ENCODE measurements around the gene R3HDM2.

Gene R3HDM2

DNA sequence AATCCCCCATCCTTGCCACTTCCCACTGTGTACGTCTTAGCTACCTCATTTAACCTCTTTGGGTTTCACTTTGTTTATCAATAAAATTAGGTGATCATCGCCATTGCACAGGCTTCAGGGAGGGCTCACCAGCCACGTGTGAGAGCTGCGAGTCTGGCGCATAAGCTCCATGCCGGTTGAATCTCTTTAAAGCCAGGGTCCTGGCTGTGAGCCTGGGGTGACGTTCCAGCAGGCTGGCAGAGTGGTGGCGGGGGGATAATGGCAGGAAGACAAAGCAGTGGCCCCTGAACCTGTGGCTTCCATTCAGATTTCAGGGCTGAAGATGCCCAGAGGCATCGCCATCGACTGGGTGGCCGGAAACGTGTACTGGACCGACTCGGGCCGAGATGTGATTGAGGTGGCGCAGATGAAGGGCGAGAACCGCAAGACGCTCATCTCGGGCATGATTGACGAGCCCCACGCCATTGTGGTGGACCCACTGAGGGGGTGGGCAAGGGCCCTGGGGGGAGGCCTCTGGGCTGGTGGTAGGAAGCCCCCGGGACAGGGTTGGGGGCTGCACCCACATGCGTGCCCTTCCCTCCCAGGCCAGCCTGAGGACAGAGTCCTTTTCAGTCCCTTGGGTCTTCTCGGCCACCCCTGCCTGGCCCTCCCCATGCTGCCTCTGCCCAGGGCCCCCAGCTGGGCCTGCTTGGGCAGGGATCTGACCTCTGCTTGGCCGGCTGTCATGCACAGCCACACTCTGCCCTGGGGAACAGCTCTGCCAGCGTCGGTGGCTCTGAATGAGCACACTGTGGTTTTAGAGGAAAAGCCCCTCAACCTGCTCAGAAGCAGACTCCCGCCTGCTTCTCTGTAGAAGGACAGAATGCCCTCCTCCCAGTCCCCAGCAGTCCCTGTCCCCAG, 222.9 kb downstream of the R3HDM2 start:
- DNase-seq (ENCODE audit: low read depth in 2 of 3, low spot score in 2 of 3) = no peak

DNA sequence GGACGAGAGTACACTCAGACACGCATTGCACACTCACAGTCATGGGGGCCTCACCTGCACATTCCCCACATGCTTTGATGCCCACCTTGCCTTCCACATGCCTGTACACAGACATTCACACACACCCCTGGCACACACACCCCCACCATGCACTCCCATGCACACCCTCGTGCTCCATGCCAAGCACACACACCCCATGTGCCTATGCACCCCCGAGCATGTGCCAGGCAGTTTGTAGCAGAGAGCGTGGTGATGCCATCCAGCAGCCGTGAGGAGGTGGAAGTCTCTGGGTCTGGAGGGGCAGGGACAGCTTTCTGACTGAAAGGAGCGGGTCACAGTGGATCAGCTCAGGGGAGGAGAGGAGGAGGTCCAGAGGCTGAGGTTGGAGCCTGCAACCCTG, 224.9 kb downstream of the R3HDM2 start:
- DNase-seq (ENCODE audit: low read depth in 2 of 3, low spot score in 2 of 3) = no peak

DNA sequence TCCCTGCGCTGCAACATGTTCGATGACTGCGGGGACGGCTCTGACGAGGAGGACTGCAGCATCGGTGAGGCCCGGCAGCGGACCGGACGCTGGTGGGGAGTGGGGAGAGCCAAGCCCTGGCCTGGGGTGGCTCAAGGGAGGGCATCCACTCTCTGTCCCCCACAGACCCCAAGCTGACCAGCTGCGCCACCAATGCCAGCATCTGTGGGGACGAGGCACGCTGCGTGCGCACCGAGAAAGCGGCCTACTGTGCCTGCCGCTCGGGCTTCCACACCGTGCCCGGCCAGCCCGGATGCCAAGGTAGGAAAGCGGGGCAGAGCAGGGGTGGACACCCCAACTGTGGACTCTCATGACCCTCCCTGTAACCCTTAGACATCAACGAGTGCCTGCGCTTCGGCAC, 225.7 kb downstream of the R3HDM2 start:
- DNase-seq (ENCODE audit: low read depth in 2 of 3, low spot score in 2 of 3) = no peak

DNA sequence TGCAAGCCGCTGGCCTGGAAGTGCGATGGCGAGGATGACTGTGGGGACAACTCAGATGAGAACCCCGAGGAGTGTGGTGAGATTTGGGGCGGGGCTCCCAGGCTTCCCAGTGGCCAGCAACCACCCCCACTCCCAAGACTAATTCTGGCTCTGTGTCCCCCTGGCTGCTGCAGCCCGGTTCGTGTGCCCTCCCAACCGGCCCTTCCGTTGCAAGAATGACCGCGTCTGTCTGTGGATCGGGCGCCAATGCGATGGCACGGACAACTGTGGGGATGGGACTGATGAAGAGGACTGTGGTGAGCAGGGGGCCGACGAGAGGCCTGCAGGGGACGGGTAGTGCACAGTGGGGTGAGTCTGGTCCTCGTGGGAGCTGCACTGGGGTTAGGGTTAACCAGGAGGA, 226.4 kb downstream of the R3HDM2 start:
- no peak for DNase-seq (ENCODE audit: low read depth in 2 of 3, low spot score in 2 of 3)

DNA sequence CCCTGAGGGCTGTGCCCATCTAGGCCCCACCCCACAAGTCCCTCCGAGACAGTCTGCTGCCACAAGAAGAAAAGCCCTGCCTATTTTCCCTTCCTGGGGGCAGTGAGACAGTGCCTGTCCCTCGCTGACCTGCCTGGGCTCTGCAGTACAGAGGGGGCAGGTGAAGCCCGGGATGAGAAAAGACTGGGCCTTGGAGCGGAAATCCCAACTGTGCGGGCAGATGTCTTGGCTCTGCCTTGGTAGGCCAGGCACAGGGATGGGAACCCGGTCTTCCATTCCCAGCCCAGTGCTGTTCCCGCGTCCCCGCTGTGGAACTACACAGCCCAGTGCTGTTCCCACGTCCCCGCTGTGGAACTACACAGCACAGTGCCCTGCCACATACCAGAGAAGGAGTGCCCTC, 227.1 kb downstream of the R3HDM2 start:
- no peak for DNase-seq (ENCODE audit: low read depth in 2 of 3, low spot score in 2 of 3)
